GM21423 (cell line): ENCODE data around the gene SMAGP.
"Not testable (repeated sequence)": the region's sequence is repeated elsewhere in the genome, so short reads cannot be mapped to it uniquely, and the experiment has no call there.

Experiments
- ATAC-seq: cut with Tn5 transposase; IDR thresholded peaks from one replicate; pipeline ENCODE4 v1.9.1; 2021; ENCODE audit warnings: mild to moderate bottlenecking, moderate library complexity; ENCODE audit not compliant: unreplicated experiment

SMAGP gene

DNA sequence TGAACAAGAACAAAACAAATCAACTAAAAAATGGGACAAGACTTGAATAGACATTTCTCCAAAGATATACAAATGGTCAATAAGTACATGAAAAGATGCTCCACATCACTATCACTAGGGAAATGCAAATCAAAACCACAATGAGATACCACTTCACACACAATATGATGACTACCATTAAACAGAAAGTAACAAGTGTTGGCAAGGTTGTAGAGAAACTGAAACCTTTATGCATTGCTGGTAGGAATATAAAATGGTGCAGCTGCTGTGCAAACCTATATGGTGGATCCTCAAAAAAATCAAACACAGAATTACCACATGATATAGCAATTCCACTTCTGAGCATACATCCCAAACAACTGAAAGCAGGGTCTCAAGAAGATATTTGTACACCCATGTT, 5.2 kb downstream of the SMAGP start:
- no peak for ATAC-seq

GRCh38 chr12:51264297-51264696, 5.9 kb downstream of the SMAGP start:
- no peak for ATAC-seq

GRCh38 chr12:51263341-51263740, 6.9 kb downstream of the SMAGP start:
- ATAC-seq: no peak

GRCh38 chr12:51262758-51263177, 7.4 kb downstream of the SMAGP start:
- ATAC-seq: no peak

DNA sequence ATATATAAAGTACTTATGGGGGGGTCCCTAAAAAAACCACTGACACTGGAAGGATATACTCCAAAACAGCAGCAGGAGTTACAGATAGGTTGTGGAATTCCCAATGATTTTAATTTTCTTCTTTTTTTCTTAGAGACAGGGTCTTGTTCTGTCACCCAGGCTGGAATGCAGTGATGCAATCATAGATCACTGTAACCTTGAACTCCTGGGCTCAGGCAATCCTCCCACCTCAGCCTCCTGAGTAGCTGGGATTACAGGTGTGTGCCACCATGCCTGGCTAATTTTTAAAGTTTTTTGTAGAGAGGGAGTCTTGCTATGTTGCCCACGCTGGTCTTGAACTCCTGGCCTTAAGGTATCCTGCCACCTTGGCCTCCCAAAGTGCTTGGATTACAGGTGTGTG, 10.6 kb downstream of the SMAGP start:
- not testable (repeated sequence) for ATAC-seq

DNA sequence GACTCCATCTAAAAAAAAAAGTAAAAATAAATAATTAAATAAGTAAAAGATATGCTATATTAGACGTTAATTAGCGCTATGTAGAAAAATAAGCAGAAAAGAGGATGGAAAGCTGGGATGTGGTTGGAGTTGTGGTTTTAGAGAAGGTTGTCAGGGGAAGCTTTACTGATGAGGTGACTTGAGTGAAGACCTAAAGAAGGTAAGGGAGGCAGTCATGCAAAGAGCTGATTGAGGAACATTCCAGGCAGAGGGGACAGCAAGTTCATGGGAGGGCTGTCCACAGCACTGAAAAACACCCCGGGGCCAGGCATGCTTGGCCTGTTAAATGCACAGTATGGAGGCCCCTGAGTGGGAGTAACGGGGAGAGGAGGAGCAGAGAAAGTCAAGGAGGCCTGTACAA, 15.7 kb downstream of the SMAGP start:
- ATAC-seq: no peak

DNA sequence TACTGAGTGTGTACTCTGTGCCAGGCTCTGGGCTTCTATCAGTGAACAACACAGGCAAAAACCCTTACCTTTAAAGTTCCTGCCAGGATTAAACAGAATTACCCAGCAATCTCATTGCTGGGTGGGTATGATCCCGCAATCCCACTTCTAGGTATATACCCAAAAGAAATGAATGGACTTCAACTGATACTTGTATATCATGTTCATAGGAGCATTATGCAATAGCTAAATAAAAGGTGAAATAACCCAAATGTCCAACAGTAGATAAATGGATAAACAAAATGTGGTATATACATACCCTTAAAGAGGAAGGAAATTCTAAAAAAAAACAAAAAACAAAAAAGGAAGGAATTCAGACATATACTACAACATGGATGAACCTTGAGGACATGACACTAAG, 16.9 kb downstream of the SMAGP start:
- no peak for ATAC-seq

DNA sequence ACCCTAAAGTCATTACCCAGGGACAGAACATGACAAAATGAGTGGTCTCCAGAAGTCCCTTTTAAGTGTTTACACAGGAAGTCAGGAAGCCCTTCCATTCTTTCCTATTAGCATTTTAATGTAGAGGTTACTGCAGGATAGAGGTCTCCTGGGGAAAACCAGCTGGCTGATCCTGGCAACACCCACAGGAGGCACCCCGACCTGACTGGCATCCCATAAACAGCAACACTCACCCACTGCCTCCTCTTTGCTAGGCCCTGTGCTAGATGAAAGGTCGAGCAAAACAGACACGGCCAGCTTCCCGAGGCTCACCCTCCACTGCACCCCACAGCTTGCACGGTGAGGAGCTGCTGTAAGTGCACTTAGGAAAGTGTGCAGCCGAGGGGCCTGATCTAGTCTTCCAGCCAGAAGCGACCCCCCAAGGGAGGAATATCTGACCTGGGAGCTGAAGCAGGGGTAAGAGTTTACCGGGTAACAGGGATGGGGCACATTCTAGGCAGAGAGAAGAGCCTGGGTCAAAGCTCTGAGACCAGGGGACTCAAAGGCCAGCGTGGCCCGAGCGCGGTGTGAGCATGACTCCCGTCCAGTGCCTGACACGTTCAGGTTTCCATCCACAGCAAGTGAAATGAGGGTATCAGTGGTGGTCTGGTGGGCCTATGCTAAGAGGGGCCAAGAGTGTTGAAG, 22.6 kb downstream of the SMAGP start:
- ATAC-seq: no peak

DNA sequence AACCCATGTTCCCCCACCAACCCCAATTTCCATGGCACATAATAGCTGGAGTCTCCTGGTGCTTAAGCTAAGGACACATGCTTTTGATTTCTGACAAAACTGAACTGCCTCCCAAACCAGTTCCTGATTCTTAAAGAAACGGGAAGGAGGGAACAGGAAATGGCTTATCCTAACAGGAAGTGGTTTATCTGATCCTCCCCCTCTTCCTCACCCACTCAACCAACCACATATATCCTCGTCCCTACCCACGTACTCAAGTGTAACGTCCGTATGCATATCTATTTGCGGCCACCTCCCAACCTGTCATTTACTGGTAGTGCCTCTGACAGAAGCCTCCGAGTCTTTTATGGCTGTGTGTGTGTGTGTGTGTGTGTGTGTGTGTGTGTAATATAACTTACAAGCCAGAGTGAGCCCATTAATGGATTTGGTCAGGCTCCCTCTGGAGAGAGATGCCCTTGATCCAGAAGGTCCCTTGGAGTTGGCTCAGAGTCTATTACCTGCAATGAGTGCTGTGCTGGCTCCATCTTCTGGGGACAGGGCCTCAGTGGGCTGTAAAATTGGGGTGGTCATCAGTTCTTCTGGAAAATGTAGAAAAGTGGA, 23.9 kb downstream of the SMAGP start:
- no peak for ATAC-seq

DNA sequence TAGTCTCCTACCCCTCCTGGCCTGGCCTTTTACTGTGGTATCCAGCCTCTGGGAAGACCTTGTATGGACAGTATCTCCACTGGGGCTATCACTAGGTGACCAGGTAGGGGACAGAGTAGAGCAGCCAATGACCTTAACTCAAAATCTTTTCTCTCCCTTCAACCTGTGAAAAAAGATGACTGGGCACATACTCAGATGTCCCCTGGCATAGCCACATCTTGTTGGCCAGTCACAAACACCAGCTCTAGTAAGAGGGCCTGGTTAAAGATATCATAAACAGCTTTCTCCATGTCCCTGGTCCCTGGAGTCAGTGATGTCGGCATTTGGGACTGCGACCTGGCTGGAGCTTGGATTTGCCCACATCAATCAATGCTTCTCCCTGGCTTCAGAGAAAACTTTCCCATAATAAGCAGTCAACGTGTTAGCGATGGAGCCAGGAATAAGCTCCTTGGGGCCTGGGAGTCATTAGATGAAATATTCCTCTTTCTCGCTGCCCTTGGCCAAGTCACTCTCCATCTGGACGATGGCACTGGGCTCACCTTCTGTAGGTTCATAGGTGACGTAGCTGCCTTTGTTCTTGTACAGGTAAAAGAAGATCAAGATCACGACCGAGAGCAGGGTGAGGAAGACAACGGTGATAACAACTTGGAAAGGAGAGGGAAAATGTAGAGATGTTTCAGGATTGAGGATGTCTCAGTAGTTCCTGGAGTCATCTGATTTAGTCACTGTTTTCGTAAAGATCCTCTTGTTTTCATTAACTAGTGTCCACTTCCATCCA, 24.6 kb downstream of the SMAGP start:
- ATAC-seq: no peak

GRCh38 chr12:51244269-51244668, 25.9 kb downstream of the SMAGP start:
- no peak for ATAC-seq

DNA sequence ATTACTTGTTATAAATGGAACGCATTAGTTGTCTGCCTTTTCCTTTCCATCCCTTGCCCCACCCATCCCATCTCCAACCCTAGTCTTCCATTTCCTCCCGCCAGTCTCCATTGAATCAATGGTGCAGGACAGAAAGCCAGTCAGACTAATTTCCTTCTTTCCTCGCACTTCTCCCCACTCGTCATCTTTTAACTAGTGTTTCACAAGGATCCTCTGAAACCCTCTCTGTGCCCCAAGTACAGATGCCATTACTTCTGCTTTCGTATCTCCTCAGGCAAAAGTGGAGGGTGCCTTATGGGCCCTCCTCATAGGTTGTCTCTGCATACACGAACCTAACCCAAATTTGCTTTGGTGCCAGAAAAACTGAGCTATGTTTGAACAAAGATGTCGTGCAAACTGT, 27.3 kb downstream of the SMAGP start:
- ATAC-seq: no peak

GRCh38 chr12:51242120-51242519, 28.1 kb downstream of the SMAGP start:
- no peak for ATAC-seq

GRCh38 chr12:51240971-51241370, 29.2 kb downstream of the SMAGP start:
- ATAC-seq: no peak

DNA sequence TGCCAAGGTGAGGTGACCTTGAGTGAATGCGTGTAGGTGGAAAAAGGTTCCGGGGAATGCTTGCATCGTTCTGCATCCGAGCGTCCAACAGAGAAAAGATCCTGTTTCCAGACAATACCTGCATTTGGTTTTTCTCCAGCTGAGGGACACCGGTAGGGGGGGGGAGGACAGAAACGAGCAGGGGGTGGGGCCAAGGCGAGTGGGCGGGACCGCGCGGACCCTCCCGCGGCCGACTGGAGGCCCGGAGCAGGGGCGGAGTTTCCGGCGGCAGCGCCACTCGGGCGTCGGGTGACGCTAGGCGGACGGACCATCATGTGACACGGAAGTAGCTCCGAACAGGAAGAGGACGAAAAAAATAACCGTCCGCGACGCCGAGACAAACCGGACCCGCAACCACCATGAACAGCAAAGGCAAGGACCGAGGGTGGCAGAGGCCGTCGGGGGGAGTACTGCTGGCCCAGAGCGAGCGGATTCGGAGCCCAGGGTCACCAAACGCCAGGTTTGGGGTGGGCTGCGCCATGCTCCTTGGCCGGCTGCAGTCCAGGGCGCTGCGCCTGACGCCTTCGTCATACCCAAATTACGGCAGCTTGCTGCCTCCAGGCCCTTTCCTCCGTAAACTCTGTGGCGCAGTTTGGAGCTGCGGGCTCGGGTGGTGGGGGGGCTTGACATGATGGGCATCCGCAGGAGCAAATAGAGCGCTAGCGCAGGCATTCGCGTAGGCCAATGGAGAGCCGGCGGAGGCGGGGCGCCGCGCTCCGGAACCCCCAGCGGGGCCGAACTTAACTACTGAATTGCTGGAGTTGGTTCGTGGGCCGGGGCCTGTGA, 31.5 kb downstream of the SMAGP start, which contains the start of gene DAZAP2:
DAZAP2 (plus strand) TSS at position 317 of the 825 bp plus-strand sequence; CDS start at position 399, 82 bp downstream.
- ATAC-seq: peak; percentile 90

DNA sequence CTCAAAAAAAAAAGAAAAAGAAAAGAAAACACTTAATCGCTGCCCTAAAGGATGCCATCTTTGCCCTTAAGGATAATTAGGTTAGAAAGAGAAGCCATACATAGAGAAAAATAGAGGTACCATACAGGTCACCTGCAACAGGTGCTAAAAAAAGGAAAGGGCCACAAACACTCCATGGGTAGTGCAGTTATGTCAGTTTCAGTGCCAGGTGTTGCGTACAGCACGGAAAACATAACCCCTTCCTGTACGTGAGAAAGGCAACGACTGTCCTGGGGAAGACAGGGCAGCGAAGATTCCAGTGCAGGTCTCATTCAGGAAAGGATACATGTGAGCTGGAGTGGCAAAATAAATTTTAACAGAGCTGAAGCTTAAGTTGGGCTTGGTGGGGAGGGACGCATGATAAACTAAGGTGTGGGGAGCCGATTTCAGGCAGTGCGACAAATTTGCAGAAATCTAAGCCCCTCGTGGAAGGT, 32.1 kb downstream of the SMAGP start:
- ATAC-seq: peak; percentile 7

DNA sequence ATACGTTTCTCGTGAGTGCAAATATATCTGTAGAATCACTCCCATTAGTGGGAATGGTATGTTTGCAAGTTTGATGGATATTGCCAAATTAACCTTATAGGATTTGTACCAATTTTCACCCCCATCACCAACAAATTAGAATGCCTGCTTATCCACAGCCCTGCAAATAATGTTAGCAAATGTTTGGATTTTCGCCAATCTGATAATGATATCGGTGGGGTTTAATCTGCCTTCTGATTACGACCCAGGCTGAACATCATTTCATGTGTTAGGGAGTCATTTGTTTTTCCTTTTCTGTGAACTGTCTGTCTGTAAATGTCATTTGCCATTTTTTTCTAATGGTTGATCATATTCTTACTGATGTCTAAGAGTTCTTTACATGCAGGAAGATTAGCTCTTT, 35.7 kb downstream of the SMAGP start:
- no peak for ATAC-seq

DNA sequence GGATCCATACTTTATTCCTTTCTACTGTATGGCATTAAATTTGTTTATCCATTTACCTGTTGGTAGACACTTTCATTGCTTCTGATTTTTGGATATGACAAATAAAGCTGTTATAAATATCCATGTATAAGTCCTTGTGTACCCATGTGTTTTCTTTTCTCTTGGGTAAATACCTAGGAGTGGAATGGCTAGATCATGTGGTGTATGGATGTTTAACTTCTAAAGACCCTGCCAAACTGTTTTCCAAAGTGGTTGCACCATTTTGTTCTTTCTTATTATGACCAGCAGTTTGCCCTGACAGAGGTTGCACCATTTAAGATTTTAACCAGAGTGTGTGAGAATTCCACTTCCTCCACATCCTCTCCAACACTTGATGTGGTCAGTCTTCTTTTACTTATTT, 37.6 kb downstream of the SMAGP start:
- ATAC-seq: no peak

- ATAC-seq: no peak
These were observed 41.0 kb downstream of the SMAGP start for GRCh38 chr12:51229116-51229809.

GRCh38 chr12:51227962-51228361, 42.3 kb downstream of the SMAGP start:
- ATAC-seq: no peak
